Activated CD8-positive, alpha-beta memory T cell treated with anti-CD3 and anti-CD28 coated beads for 24 hours (primary cell): Measurements from ENCODE around the gene CCDC80.
"Not testable (repeated sequence)": the region's sequence is repeated elsewhere in the genome, so short reads cannot be mapped to it uniquely, and the experiment has no call there.

Source experiments
- DNase-seq: peaks from one replicate; pipeline ENCODE4 v3.0.0-alpha.2; 2020

Gene CCDC80, protein sequence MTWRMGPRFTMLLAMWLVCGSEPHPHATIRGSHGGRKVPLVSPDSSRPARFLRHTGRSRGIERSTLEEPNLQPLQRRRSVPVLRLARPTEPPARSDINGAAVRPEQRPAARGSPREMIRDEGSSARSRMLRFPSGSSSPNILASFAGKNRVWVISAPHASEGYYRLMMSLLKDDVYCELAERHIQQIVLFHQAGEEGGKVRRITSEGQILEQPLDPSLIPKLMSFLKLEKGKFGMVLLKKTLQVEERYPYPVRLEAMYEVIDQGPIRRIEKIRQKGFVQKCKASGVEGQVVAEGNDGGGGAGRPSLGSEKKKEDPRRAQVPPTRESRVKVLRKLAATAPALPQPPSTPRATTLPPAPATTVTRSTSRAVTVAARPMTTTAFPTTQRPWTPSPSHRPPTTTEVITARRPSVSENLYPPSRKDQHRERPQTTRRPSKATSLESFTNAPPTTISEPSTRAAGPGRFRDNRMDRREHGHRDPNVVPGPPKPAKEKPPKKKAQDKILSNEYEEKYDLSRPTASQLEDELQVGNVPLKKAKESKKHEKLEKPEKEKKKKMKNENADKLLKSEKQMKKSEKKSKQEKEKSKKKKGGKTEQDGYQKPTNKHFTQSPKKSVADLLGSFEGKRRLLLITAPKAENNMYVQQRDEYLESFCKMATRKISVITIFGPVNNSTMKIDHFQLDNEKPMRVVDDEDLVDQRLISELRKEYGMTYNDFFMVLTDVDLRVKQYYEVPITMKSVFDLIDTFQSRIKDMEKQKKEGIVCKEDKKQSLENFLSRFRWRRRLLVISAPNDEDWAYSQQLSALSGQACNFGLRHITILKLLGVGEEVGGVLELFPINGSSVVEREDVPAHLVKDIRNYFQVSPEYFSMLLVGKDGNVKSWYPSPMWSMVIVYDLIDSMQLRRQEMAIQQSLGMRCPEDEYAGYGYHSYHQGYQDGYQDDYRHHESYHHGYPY

GRCh38 chr3:112640930-112641801 is at the start of gene CCDC80:
Gene CCDC80 (minus strand): TSS chr3:112641143. CDS start chr3:112639905, 1,238 bp downstream.
- no peak for DNase-seq

DNA sequence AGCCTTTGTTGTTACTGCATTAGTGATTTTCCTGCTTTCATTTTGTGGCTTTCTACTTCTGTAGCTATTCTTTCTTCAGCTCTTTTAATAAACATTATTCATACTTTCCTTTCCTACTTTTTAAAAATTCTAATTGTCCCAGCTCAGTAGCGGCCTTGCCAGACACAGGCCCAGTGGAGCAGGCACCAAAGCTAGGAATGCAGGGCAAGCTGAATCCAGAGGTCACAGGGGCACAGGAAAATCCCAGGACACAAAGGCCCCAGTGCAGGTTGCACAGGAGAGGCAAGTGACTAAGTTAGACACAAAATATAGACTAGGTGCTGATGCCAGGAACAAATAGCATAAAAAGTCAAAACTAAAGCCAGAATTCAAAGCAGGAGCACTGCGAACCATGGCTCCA is 49.0 kb upstream of the CCDC80 start:
- DNase-seq = no peak

DNA sequence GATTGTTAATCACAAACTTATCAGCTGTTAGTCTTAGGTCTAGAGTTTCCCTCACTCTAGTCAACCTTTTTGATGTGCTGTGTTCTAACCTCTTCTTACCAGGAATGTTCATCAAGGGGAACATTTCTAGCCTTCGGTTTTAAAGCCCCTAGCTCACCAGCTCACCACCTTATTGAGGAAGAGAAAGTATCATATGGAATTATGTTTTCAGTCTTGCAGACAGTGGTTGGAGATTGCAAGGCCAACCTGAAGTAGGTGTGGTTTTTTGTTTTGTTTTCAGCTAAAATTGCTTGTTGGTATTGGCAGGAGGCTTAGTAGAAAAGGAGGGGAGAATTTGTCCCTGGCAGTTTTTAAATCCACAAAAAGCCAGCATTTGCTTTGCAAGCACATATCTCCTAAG is 48.4 kb upstream of the CCDC80 start:
- DNase-seq = no peak

- no peak for DNase-seq
Measured at GRCh38 chr3:112688819-112689218, 47.9 kb upstream of the CCDC80 start.

DNA sequence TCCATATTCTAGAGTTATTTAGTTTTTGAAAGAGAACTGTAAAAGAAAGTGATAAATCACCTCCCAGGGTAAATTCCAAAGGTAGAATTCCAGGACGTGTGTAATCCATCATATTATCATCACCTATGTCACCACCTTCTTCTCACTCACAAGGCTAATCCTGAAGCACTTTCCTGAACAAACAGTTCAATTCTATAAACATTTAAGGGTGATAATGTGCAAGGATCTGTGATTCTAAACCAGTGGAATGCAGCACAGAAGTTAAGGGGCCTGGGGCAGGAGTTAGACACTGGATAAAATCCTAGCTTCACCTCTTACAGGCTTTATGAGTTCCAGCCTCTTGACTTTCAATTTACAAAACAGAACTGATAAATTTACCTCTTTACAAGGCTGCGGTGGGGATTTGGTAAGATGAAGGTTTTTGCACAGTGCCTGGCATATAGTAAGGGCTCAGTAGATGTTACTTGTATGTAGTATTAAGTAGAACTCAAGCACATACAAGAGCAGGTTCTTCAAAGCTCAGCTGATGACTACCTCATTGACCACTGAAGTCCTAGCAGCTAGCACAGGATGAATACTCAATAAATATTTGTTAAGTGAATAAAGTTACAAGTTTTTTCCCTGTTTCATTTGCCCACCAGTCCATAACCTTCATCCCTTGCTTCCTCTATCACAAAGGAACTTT is 47.3 kb upstream of the CCDC80 start:
- no peak for DNase-seq

DNA sequence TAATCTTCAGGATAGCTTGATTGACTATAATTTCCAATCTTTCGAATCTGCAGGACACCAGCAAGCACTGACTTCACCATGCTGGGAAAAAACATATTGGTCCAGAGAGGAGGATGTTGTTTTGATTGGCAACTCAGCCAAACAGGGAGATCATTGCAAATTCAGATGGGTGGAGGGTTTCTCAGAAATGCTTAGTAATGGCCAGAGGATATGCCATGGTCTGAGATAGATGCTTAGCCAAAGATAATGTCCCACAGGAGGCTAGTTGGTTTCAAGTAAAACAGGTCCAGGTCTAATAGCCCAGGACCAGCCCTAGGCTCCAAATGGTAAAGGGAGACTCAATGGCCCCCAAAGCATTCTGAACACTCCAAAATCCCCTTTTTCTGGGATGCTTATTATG is 46.7 kb upstream of the CCDC80 start:
- no peak for DNase-seq

GRCh38 chr3:112687211-112687610 is 46.3 kb upstream of the CCDC80 start:
- DNase-seq = no peak

DNA sequence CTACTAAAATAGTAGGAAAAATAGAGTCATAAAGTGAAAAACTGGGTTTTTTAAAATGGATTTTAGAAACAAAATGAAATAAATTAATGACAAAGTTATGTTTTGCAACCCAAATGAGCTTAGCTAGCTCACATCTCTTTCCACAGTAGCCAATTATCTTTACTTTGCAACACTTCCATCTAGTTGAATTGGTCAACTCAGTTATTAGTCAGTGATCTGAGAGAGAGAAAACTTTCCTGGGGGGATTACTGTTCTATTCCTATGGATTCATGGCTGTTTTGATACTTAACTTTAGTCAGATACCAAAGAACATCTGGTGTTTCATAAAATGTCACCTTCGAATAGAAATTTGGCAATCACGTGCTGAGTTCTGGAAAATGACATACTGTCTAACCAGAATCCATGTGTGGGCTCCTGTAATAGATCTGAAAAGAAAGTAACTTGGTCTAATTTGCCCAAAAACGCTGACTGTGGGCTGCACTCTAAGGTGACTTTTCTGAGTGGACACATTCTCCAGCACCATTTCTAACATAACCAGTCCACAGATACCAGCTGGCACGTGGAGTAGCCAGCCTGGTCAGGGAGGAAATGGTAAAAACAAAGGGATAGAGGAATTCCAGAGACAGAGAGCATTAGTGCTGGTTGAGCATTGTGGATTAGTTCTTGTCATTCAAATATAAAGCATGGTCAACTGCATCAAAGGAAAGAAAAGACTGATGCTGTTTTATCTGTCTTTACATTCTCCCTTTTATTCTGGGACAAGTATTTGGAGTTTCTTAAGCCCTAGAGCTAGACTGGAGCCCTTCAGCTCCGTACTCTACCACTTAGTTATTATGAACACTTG is 45.2 kb upstream of the CCDC80 start:
- no peak for DNase-seq

- DNase-seq = no peak
Measured at GRCh38 chr3:112685420-112685819, 44.5 kb upstream of the CCDC80 start.

GRCh38 chr3:112682361-112682760 is 41.4 kb upstream of the CCDC80 start:
- DNase-seq = no peak

GRCh38 chr3:112681822-112682325 is 40.9 kb upstream of the CCDC80 start:
- no peak for DNase-seq

DNA sequence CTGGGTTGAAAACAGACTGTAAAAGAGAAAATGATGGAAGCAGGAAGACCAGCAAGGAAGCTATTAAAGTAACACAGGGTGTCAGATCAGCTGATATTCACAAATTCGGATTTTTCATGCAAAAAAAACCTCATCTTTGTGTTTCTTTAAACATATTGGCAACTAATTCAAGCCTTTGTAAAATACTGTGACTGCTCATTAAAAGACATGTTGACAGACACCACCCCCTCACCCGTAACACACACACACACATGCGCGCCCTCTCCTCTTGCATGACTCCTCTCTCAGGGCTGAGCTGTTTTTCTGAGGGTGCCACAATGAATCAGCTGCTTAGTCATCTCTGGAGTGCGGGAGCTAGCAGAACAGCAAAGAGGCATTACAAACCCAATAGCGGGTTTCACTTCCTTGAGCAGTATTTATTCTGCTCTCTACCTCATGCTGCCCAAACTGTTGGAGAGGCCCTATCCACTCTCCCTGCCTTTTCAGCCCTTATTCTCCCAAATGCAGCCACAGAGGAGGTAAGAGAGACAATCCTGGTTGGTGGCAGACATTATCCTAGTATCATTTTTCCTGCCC is 35.8 kb upstream of the CCDC80 start:
- peak; percentile 86 for DNase-seq

DNA sequence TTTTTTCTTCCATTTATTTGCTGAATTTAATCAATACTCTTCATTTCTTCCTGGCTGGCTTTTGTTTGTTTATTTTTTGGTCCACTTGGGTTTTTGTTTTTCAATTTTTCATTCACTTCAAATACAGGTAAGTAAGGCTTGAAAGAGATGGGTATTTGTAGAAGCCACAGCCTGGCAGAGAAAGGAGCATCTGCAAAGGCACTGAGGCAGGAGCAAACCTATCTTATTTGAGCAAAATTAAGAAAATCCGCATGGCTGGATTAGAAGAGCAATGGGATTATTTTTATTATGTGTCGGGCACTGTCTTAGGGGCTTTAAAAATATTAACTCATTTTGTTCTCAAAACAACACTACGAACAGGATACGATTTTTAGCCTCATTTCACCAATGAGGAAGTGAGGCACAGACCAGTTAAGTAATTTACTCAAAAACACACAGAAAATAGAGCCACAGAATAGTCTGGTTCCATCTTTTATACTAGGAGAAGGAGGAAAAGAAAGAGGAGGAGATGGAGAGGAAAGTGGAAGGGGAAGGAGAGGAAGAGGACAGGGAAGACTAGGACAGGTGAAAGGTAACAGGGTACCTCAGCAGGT is 35.1 kb upstream of the CCDC80 start:
- no peak for DNase-seq

DNA sequence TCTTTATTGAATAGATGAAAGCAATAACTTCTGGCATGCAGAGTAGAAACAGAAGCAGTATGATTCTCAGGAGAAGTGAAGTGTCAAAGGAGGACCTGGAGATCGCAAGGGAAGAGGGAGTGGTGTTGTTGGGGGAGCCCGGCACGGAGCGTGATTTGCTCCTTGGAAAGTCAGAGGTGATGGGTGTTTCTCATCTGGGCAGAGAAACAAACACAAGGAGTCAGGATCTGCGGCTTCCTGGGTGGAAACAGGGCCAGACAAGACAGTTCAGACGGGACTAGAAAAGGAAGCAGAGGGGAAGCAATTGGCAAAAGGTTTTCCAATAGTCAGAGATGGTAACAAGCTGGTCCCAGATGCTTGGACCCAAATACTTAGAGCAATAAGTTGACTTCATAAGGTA is 34.4 kb upstream of the CCDC80 start:
- DNase-seq = no peak

- no peak for DNase-seq
Measured at GRCh38 chr3:112672716-112673541, 32.0 kb upstream of the CCDC80 start.

DNA sequence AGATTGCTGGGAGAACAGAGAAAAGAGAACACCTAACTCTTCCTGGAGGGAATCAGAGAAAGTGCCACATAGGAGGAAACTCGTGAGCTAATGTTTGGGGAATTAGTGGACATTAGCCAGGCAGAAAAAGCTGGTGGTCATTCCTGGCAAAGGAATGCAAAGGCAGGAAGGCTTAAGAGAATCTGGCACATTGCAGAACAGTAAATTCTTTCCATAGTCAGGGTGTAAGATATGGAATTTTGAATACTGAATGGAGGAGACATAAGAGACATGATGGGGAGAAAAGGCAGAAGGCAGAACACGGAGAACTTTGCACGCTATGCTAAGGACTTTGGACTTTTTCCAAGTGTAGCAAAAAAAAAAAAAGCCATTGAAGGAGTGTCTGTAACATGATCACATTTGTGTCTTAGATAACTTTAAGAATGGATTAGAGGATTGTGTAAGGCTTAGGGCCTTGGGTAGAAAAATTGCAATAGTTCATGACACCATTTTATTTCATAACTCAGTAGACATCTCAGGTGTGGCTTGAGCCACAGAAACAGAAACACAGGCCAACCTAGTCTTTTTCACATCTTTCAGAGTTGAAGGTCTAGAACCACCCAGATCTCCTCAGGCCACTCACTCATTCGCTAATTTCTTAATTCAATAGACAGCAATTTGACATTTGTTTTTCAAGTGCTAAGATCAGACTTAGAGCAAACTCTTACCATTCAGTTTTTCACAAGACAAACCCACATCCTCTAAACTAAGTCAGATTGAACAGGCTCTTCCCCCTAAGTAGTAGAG is 31.2 kb upstream of the CCDC80 start:
- DNase-seq = no peak

DNA sequence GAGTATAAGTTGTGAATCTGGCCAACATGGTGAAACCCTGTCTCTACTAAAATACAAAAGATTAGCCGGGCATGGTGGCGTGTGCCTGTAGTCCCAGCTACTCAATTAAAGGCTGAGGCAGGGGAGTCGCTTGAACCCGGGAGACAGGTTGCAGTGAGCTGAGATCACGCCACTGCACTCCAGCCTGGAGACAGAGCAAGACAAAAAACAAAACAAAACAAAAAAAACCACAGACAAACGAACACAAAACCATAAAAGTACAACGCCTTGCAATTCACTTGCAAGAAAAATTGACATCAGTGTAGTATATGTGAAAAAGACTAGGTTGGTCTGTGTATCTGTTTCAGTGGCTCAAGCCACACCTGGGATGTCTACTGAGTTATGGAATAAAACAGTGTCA is 29.9 kb upstream of the CCDC80 start:
- no peak for DNase-seq

DNA sequence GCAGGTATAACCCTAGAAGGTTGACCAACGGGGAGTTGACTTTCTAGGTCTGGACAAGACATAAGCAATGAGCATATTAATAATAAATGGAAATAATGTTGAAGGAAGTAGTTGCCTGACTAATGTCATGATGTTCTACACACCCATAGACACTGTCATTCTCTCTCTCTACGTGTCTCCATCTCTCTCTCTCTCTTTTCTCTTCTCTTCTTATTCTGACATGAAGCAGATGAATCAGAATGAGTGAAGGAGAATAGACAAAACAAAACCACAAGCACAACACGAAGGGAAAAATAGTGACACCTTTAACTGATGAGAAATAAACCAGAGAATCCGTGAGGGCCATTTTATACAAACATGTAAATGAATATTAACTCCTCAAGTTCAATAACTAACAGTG is 26.7 kb upstream of the CCDC80 start:
- DNase-seq = no peak

DNA sequence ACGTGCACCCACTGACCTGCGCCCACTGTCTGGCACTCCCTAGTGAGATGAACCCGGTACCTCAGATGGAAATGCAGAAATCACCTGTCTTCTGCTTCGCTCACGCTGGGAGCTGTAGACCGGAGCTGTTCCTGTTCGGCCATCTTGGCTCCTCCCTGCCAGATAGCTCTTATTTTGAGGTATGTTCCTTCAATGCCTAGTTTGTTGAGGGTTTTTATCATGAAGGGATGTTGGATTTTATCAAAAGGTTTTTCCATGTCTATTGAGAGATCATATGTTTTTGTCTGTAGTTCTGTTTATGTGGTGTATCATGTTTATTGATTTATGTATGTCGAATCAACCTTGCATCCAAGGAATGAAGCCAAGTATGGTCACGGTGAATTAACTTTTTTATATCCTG is 24.1 kb upstream of the CCDC80 start:
- DNase-seq = not testable (repeated sequence)
